ENCODE measurements around the gene CASP1. TPM values are rescaled to one million over a fixed set of nuclear protein-coding genes. Genes with fewer than 3 reads are reported as not detected.

CASP1 gene
- total RNA-seq, 1 donor from 2014 or later = 10.8 TPM

- H3K36me3 ChIP-seq (ENCODE audit: control insufficient read depth, insufficient read depth, low read length) = no peaks in the 10 kb centered on the region
- FAIRE-seq (no peak), DNase-seq (ENCODE audit: low read depth) (no peak)
- no peak for TF ChIP-seq CTCF (IDR thresholded peaks at IDR 0.05; ENCODE audit: insufficient read depth, low read length, severe bottlenecking)
- peaks cover 2% of the 10 kb centered on the region for H3K27me3 ChIP-seq (ENCODE audit: control insufficient read depth, insufficient read depth, low read length)
- no peak overlapping the region for H3K4me3 ChIP-seq (ENCODE audit: low read depth, low read length)
Observed at GRCh38 chr11:105000167-105000566, 34.8 kb downstream of the CASP1 start.

GRCh38 chr11:104999721-105000120 lies 35.2 kb downstream of the CASP1 start:
- Histone ChIP-seq H3K36me3 (ENCODE audit: control insufficient read depth, insufficient read depth, low read length) (no peaks in the 10 kb centered on the region), H3K27me3 (ENCODE audit: control insufficient read depth, insufficient read depth, low read length) (peaks cover 2% of the 10 kb centered on the region), H3K4me3 (ENCODE audit: low read depth, low read length) (no peak overlapping the region)
- TF ChIP-seq CTCF (IDR thresholded peaks at IDR 0.05; ENCODE audit: insufficient read depth, low read length, severe bottlenecking) = no peak
- DNase-seq (ENCODE audit: low read depth) = no peak
- FAIRE-seq = no peak

DNA sequence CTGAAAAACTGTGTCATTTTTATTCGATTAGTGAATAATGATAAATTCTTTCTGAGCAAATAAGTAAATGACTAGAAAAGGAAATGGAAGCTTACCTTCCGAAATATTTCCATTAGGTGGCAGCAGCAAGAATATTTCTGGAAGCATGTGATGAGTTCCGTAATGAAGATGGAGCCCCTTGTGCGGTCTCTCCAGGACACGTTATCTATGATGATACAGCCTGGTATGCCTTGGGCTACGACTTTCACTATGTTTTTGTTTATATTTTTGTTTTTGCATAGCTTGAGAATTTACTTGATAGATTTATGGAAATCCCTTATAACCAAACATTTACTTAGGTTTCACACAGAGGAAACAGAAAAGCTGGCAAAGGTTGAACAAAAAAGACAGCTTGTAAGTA lies 37.7 kb downstream of the CASP1 start:
- Histone ChIP-seq H3K27me3 (ENCODE audit: control insufficient read depth, insufficient read depth, low read length) (peaks cover 2% of the 10 kb centered on the region), H3K36me3 (ENCODE audit: control insufficient read depth, insufficient read depth, low read length) (no peaks in the 10 kb centered on the region), H3K4me3 (ENCODE audit: low read depth, low read length) (no peak overlapping the region)
- no peak for FAIRE-seq
- DNase-seq (ENCODE audit: low read depth) = peak; percentile 4
- no peak for TF ChIP-seq CTCF (IDR thresholded peaks at IDR 0.05; ENCODE audit: insufficient read depth, low read length, severe bottlenecking)

GRCh38 chr11:104995001-104995408 lies 39.9 kb downstream of the CASP1 start:
- FAIRE-seq = no peak
- no peak for DNase-seq (ENCODE audit: low read depth)
- TF ChIP-seq CTCF (IDR thresholded peaks at IDR 0.05; ENCODE audit: insufficient read depth, low read length, severe bottlenecking) = no peak
- Histone ChIP-seq H3K36me3 (ENCODE audit: control insufficient read depth, insufficient read depth, low read length) (no peaks in the 10 kb centered on the region), H3K27me3 (ENCODE audit: control insufficient read depth, insufficient read depth, low read length) (peaks cover 2% of the 10 kb centered on the region), H3K4me3 (ENCODE audit: low read depth, low read length) (no peak overlapping the region)

- no peak overlapping the region for H3K4me3 ChIP-seq (ENCODE audit: low read depth, low read length)
- DNase-seq (ENCODE audit: low read depth) (no peak), FAIRE-seq (no peak)
- no peak for TF ChIP-seq CTCF (IDR thresholded peaks at IDR 0.05; ENCODE audit: insufficient read depth, low read length, severe bottlenecking)
- no peaks in the 10 kb centered on the region for H3K36me3 ChIP-seq (ENCODE audit: control insufficient read depth, insufficient read depth, low read length)
- no peaks in the 10 kb centered on the region for H3K27me3 ChIP-seq (ENCODE audit: control insufficient read depth, insufficient read depth, low read length)
Observed at GRCh38 chr11:104992781-104993180, 42.2 kb downstream of the CASP1 start.

DNA sequence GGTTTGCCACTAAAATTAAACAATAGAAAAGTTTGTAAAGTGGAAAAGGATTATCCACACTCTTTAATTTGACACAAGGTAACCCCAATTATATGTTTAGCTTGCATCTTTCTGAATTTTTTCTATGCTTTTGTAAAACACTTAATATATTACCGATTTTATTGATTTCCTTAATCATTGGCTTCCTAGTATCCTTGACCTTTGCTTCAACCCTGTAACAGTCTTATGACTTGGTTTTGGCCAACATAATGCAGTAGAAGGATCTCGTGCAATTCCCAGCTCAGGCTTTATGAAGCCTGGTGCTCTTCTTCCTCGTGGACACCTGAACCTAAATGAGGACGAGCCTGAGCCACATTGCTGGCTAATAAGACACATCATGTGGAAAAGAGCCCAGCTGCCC lies 43.0 kb downstream of the CASP1 start:
- H3K36me3 ChIP-seq (ENCODE audit: control insufficient read depth, insufficient read depth, low read length) = no peaks in the 10 kb centered on the region
- no peaks in the 10 kb centered on the region for H3K27me3 ChIP-seq (ENCODE audit: control insufficient read depth, insufficient read depth, low read length)
- no peak for DNase-seq (ENCODE audit: low read depth)
- no peak for TF ChIP-seq CTCF (IDR thresholded peaks at IDR 0.05; ENCODE audit: insufficient read depth, low read length, severe bottlenecking)
- H3K4me3 ChIP-seq (ENCODE audit: low read depth, low read length) = no peak overlapping the region
- no peak for FAIRE-seq
